ENCODE measurements around the gene FOXP1.

FOXP1 gene

GRCh38 chr3:71133865-71134264 lies 449.7 kb downstream of the FOXP1 start:
- Histone ChIP-seq H3K4me1 (ENCODE audit: control insufficient read depth in 1 of 2, insufficient read depth in 1 of 2, low read depth in 1 of 2, low read length in 1 of 2) (peaks cover 17 to 20% of the 10 kb centered on the region in 2 experiments), H3K27ac (no peak overlapping the region), H3K9me3 (no peaks in the 10 kb centered on the region), H3K4me3 (ENCODE audit: low read depth in 1 of 2, low read length in 1 of 2) (no peak overlapping the region), H3K27me3 (no peaks in the 10 kb centered on the region), H3K36me3 (no peaks in the 10 kb centered on the region)
- TF ChIP-seq CTCF (IDR thresholded peaks at IDR 0.05) = no peak

- no peaks in the 10 kb centered on the region for H3K9me3 ChIP-seq
- no peak overlapping the region for H3K27ac ChIP-seq
- no peaks in the 10 kb centered on the region for H3K27me3 ChIP-seq
- no peak for TF ChIP-seq CTCF (IDR thresholded peaks at IDR 0.05)
- no peaks in the 10 kb centered on the region for H3K36me3 ChIP-seq
- H3K4me1 ChIP-seq (ENCODE audit: control insufficient read depth in 1 of 2, insufficient read depth in 1 of 2, low read depth in 1 of 2, low read length in 1 of 2) = peaks cover 20 to 27% of the 10 kb centered on the region in 2 experiments
- no peak overlapping the region for H3K4me3 ChIP-seq (ENCODE audit: low read depth in 1 of 2, low read length in 1 of 2)
These were observed 450.4 kb downstream of the FOXP1 start for GRCh38 chr3:71132995-71133730.

GRCh38 chr3:71131375-71132314 lies 451.9 kb downstream of the FOXP1 start:
- Histone ChIP-seq H3K27ac (peak overlapping the region; percentile 90), H3K27me3 (no peaks in the 10 kb centered on the region), H3K4me1 (ENCODE audit: control insufficient read depth in 1 of 2, insufficient read depth in 1 of 2, low read depth in 1 of 2, low read length in 1 of 2) (peaks cover 20 to 33% of the 10 kb centered on the region in 2 experiments), H3K4me3 (ENCODE audit: low read depth in 1 of 2, low read length in 1 of 2) (no peak overlapping the region), H3K9me3 (no peaks in the 10 kb centered on the region), H3K36me3 (no peaks in the 10 kb centered on the region)
- TF ChIP-seq CTCF (IDR thresholded peaks at IDR 0.05) = no peak

GRCh38 chr3:71130471-71131374 lies 452.8 kb downstream of the FOXP1 start:
- TF ChIP-seq CTCF (IDR thresholded peaks at IDR 0.05) = no peak
- no peaks in the 10 kb centered on the region for H3K27me3 ChIP-seq
- H3K27ac ChIP-seq = peak overlapping the region; percentile 90
- H3K4me1 ChIP-seq (ENCODE audit: control insufficient read depth in 1 of 2, insufficient read depth in 1 of 2, low read depth in 1 of 2, low read length in 1 of 2) = peaks cover 20 to 33% of the 10 kb centered on the region in 2 experiments
- H3K36me3 ChIP-seq = no peaks in the 10 kb centered on the region
- peak overlapping the region; percentile 56 to 67 for H3K4me3 ChIP-seq (ENCODE audit: low read depth in 1 of 2, low read length in 1 of 2)
- H3K9me3 ChIP-seq = no peaks in the 10 kb centered on the region
